HG03045 (cell line): Measurements from ENCODE around the gene WIPF2.

Source experiments
- ATAC-seq: cut with Tn5 transposase; IDR thresholded peaks from one replicate; pipeline ENCODE4 v1.9.1; 2021; ENCODE audit warnings: mild to moderate bottlenecking, moderate library complexity; ENCODE audit not compliant: unreplicated experiment

The WIPF2 gene

DNA sequence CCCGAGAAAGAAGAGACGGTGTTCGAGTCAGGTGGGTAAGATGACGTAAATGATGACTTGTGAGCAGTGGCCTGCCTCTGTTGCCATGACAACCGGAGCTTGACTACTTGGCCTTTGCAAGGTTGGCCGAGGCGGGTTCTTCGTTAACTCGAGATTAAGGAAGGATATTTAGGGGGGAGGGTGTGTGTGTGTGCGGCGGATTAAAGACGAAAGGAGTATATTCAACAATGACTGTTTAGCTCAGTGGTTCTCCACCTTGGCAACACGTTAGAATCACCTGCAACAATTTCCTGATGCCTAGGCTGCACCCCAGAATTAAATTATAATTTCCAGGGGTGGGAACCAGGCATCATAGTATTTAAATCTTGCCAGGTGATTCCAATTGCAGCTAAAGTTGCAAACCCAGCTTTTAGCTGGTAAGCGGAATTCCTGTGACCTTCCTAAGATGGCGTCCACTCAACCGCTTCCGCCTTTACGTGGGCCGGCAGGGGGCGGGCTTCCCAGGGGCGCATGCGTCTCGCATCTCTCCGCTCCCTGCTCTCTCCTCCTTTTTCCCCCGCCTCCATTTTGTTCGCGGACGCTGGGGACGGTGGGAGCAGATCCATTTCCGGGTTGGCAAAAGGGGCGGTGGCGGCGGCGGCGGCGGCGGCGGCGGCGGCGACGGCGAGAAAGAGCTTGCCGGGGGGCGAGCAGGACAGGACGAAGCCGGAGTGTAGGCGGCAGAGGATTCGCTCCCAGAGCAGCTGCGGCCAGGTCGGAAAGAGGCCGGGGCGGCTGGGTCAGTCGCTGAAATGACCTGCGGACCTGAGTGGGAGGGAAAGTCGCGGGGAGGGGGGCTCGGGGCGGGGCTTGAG, at the start of gene WIPF2:
WIPF2 (plus strand) TSS at position 565 of the 854 bp plus-strand sequence. CDS start 37,156 bp downstream, outside the sequence.
- peak; percentile 90 for ATAC-seq

- no peak for ATAC-seq
These were observed 48.8 kb upstream of the WIPF2 start for GRCh38 chr17:40170325-40170724.

DNA sequence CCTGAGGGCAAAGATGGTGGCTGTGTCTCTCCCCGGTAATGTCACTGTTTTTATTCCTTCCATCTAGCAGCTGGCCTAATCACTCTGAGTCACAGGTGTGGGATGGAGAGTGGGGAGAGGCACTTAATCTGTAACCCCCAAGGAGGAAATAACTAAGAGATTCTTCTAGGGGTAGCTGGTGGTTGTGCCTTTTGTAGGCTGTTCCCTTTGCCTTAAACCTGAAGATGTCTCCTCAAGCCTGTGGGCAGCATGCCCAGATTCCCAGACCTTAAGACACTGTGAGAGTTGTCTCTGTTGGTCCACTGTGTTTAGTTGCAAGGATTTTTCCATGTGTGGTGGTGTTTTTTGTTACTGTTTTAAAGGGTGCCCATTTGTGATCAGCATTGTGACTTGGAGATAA, 47.4 kb upstream of the WIPF2 start:
- ATAC-seq: no peak

- no peak for ATAC-seq
These were observed 45.9 kb upstream of the WIPF2 start for GRCh38 chr17:40173091-40173777.

DNA sequence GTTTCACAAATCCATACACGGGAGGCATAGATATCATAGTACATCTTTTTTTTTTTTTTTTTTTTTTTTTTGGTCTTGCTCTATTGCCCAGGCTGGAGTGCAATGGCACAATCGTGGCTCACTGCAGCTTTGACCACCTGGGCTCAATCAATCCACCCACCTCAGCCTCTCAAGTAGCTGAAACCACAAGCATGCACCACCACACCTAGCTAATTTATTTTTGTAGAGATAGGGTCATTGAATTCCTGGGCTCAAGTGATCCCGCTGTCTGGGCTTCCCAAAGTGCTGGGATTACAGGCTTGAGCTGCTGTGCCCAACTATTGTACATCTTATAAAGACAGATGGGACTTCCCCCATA, 45.3 kb upstream of the WIPF2 start:
- no peak for ATAC-seq

DNA sequence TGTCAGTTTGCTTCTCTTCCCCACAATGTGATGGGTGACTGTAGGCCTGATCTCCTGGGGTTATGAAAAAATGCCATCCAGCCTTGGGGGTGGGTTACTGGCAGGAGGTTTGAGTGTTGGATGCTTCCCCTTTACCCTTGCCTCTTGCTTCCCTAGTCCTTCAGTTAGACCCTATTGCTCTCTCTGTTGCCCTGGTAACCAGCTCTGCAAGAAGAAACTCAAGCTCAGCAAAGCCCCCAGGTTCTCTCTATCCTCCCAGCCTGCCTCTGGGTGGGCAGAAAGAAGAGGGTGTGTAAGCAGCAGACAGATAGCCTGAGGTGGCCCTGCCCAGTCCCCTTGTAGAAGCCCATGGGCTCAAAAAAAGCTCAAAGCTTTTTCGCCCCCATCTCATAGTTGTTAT, 44.6 kb upstream of the WIPF2 start:
- no peak for ATAC-seq

DNA sequence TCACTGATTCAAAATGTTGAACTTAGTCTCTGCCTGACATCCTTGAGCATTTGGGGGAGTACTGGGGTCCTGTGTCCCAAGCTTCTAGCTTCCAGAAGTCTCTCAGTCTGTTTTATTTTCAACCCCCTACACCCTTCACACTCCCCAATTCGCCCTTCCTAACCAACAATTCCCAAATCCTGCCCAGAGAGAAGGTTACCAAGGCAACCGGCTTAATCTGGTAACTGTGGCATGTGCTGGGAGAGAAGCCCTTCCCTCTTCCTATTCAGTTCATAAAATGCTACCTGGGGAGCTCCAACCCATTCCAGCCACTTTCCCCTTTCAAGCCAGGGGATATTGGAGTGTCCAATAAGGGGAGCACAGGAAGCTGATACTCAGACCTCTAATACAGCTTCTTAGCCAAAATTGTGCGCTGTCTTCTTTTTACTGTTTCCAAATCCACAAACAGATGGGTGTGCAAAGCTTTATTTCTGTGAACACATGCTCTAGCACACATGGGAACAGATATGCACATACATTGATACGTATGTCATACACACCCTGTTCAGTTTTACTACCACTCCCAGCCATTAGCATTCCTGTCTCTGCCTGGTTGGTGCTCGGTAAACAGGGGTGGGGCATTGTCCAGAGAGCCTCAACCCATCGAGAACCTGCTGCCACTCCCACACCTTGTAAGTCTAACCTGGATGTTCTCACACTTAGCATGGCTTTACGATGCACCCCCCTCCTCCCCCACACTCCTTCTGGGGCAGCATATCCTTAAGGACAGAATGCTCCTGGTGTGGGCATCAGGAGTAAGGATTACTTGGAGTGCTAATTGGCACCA, 43.0 kb upstream of the WIPF2 start:
- ATAC-seq: no peak

DNA sequence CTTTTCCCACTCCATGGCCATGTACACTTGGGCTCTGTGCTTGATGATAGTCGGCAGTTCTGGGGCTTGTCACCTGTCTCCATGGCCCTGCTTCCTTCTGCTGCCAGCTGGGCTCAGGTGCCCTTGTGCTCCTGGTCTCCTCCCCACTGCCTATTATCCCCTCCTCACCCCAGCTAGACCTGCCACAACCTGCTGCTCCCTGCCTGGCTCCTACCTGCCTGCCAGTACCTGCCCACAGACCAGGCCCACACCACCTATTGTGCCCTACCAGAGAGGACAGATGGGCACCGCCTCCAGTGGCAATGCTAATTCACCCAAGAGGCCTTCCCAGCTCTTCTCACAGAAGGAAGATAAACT, 42.4 kb upstream of the WIPF2 start:
- no peak for ATAC-seq

- no peak for ATAC-seq
These were observed 41.7 kb upstream of the WIPF2 start, which contains the start of gene RAPGEFL1 for GRCh38 chr17:40177275-40177874. Gene RAPGEFL1 (plus strand): TSS chr17:40177470. CDS start chr17:40177862, 392 bp downstream.

GRCh38 chr17:40178021-40178601, 41.0 kb upstream of the WIPF2 start:
- no peak for ATAC-seq

DNA sequence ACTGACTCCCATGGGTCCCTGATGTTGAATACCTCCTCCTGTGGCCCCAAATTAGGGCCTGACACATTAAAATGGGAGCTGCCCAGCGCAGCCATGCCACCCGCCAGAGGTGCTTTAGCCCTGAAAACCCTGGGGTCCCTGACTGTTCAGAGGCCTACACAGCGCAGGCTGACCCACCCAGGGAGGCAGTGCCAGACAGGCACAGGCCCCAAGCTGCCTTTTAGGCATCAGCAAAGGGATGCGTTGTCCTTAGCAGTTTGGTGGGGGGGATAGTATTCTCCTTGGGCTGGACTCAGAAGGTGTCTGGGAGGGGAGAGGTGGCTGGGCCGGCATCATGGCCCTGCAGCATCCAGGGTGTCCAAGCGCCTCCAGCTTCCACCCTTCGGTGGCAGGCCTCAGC, 40.4 kb upstream of the WIPF2 start:
- ATAC-seq: no peak

GRCh38 chr17:40179923-40180659, 39.0 kb upstream of the WIPF2 start:
- no peak for ATAC-seq

GRCh38 chr17:40180694-40181093, 38.4 kb upstream of the WIPF2 start:
- ATAC-seq: no peak

DNA sequence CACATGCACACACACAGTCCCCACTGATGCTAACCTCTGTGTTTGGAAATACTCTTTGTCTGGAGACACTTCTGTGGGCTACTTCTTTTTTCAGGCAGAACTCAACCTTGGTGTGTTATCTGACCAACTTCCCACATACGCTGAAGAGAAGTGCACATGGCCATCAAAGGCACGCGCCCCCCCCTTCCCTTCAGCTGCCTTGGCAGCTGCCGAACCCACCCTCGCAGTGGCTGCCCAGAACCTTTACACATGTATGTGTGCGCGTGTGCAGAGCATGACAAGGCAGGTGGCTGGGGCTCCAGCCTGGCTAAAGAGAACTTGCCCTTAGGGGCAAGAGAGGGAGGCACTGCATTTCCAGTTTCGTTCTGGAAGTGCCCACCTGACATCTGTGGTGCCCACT, 37.9 kb upstream of the WIPF2 start:
- ATAC-seq: no peak

GRCh38 chr17:40182606-40183005, 36.5 kb upstream of the WIPF2 start:
- no peak for ATAC-seq

DNA sequence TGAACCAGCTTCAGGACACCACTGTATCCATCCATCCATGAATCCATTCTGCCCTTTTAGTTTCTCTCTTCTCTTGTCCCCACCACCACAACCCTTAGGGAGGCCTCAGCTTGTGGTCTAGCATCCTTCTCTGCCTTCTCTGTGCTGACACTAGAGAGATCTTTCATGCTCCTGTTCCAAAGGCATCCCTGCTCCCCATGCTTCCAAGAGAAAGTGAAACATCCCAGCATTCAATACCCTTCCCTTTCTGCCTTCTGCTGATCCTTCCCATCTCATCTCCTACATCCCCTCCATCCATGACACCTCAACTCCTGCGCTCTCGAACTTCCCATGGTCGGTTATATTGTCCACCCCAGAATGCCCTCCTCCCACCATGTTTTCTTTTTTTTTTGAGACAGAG, 31.9 kb upstream of the WIPF2 start:
- ATAC-seq: no peak

GRCh38 chr17:40188694-40189093, 30.4 kb upstream of the WIPF2 start:
- no peak for ATAC-seq

DNA sequence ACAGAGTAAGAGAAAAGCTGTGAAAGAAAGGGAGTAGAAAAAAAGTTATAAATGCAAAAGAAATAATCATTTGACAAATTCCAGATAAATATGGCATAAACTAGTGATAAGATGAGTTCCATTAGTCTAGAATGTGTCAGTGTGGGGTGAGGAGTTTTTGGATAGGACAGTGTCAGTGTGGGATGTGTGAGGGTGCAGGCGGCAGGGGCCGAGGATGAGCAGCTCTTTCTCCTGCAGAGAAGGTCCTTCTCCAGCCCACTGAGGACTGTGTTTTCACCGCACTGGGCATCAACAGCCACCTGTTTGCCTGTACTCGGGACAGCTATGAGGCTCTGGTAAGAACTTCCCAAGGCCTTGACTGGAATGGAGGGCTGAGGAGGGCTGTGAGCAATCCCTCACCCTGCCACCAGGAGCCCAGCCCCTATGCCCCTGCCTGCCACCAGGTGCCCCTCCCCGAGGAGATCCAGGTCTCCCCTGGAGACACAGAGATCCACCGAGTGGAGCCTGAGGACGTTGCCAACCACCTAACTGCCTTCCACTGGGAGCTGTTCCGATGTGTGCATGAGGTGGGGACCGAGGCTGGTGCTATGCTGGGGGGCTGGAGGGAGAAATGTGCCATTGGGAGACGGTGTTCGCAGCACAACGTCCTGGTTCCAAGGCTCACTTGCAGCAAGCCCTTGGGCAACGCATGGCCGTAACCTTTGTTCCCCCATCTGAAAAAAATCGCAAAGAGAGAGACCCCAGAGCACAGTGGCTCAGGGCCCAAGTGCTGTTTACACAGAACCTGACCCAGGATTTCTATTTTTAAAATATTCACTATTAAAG, 28.7 kb upstream of the WIPF2 start:
- no peak for ATAC-seq
